Mesothelial cell of epicardium (in vitro differentiated cells): Measurements from ENCODE around the gene RASGRP4. TPM values are rescaled to one million over a fixed set of nuclear protein-coding genes. Genes with fewer than 3 reads are reported as not detected.

Experiments
- DNase-seq, 2 experiments: peaks; one replicate each; pipeline ENCODE4 v3.0.0; 2021; ENCODE audit warnings: low spot score in 2 of 2; ENCODE audit not compliant: unreplicated experiment in 2 of 2
- H3K27ac Mint-ChIP-seq: 2 replicates; pipeline ENCODE4 v1.8.0; 2021; ENCODE audit warnings: mixed read lengths
- H3K27me3 Mint-ChIP-seq: 2 replicates; pipeline ENCODE4 v1.8.0; 2021; ENCODE audit warnings: low read depth, mixed read lengths
- H3K36me3 Mint-ChIP-seq: 2 replicates; pipeline ENCODE4 v1.8.0; 2021; ENCODE audit warnings: mixed read lengths
- H3K4me1 Mint-ChIP-seq: 2 replicates; pipeline ENCODE4 v1.8.0; 2021; ENCODE audit warnings: mixed read lengths
- H3K4me3 Mint-ChIP-seq: 2 replicates; pipeline ENCODE4 v1.8.0; 2021; ENCODE audit warnings: mild to moderate bottlenecking, moderate library complexity, mixed read lengths
- H3K9me3 Mint-ChIP-seq: 2 replicates; pipeline ENCODE4 v1.8.0; 2021; ENCODE audit warnings: mixed read lengths
- CTCF ChIP-seq: fragments of 200-600 bp; sonication (generic); IDR thresholded peaks from one replicate; pipeline ENCODE4 v1.5.0; 2021; ENCODE audit warnings: antibody characterized with exemption; ENCODE audit not compliant: unreplicated experiment
- total RNA-seq: library from RNA; stranded (reverse); gene quantifications from 3 replicates; pipeline ENCODE4 v1.2.1, GENCODE V29; 2021

RASGRP4 gene
- total RNA-seq, 1 donor from 2014 or later: 1.2 TPM

DNA sequence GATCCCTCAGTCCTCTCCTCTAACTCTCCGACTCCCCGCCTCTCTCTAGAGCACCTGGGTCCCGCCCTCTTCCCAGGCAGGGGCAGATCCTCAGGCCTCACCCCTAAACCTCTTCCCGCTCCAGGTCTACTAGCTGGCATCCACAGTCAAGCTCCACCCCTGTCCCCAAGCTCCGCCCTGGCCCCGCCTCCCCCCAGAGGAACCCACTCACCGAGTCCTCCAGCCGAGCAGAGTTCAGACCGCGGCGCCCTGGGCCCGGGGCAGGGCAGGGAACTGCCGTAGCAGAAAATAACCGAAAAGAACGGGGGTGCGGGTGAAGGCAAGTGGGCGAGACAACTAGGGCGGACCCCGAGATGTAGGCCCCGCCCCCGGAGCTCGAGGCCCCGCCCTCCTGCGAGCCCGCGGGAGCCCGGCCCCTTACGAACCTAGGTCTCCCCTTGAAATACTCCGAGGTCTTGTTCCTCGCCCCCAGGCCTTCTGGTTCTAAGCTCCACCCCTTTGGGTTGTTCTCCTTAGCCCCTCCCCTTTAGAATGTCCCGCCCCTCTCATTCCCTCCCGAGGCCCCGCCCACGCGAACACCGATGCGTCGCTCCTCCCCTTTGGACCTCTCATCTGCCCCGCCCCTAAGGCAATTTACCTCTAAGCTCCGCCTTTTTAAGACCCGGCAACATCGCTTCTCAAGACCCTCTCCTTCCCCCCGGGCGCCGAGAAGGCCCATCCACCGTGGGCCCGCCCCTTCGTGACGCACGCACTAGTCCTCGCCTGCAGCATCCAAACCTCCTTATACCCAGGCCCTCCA is 38.3 kb downstream of the RASGRP4 start, which contains the start of gene GGN:
Gene GGN (minus strand): TSS at position 485 of the 799 bp plus-strand sequence. CDS start 773 bp downstream, outside the sequence.
- H3K4me3 Mint-ChIP-seq: peak within 1 kb of the TSS; percentile 93
- peak; percentile 87 to 89 for DNase-seq
- H3K27ac Mint-ChIP-seq: peak within 1 kb of the TSS; percentile 91
- H3K27me3 Mint-ChIP-seq: peaks cover 20% of the 10 kb centered on the region
- no peaks in the 10 kb centered on the region for H3K9me3 Mint-ChIP-seq
- H3K36me3 Mint-ChIP-seq: peaks cover 16% of the 10 kb centered on the region
- peaks cover 14% of the 10 kb centered on the region for H3K4me1 Mint-ChIP-seq
- no peak for TF ChIP-seq CTCF

- H3K27ac Mint-ChIP-seq: peak overlapping the region; percentile 51
- peak overlapping the region; percentile 93 for H3K4me3 Mint-ChIP-seq
- peaks cover 20% of the 10 kb centered on the region for H3K27me3 Mint-ChIP-seq
- H3K9me3 Mint-ChIP-seq: no peaks in the 10 kb centered on the region
- DNase-seq: no peak
- H3K36me3 Mint-ChIP-seq: peaks cover 17% of the 10 kb centered on the region
- H3K4me1 Mint-ChIP-seq: peaks cover 14% of the 10 kb centered on the region
- no peak for TF ChIP-seq CTCF
Measured at GRCh38 chr19:38386971-38387549, 39.0 kb downstream of the RASGRP4 start.

DNA sequence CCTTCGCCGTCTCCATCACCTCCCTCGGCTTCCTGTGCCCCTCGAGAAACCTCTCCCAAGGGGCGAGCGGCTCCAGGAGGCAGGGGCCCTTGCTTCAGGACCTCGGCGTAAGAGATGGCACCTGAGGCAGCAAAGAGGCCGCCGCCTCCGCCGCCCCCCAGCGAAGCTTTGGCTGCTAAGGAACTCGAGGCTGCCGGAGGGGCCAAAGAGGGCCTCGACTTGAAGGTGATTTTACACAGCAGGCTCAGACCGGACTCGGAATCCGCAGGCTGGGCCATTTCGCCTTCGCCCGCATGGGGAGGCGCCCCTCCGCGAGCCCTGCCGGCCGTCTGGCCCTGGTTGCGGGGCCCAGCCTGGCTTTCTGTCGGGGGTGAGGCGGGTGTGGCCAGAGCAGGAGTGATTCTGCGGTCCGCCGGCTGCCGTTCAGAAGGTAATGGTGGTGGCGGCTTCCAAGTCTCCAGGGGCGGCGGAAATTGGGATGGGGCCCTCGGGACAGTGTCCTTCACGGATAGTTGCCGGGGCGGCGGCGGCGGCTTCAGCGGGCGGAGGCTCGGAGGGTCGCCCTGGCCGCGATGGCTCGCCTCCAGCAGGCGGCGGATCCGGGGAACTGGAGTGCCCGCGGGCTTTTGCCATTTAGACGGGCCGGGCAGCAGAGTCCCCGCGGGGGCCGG is 39.6 kb downstream of the RASGRP4 start:
- Mint-ChIP-seq H3K4me1 (peaks cover 14% of the 10 kb centered on the region), H3K27me3 (peaks cover 20% of the 10 kb centered on the region), H3K4me3 (no peak overlapping the region), H3K9me3 (no peaks in the 10 kb centered on the region), H3K27ac (no peak overlapping the region), H3K36me3 (peaks cover 23% of the 10 kb centered on the region)
- no peak for TF ChIP-seq CTCF
- DNase-seq: no peak

DNA sequence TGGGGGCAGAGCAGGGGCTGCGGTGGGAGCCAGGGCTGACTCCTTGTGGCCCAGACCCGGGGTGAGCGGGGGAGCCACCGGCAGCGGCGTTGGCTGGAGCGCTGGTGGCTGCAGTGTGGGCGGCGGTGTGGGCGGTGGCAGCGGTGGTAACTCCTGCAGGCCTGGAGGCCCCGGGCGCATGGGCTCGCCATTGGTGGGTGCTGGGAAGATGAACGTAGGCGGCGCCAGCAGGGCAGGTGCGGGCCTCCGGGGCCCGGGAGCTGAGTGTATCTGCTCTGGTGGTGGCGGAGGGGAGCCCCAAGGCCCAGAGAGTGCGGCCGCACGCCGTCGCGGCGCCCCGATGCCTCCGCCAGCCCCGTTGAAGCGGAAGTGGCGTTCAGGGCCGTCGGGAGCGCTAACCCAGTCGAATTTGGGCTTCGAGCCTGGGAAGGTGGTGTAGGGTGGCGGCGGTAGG is 40.2 kb downstream of the RASGRP4 start:
- no peaks in the 10 kb centered on the region for H3K9me3 Mint-ChIP-seq
- no peak overlapping the region for H3K27ac Mint-ChIP-seq
- no peak for DNase-seq
- peaks cover 17% of the 10 kb centered on the region for H3K27me3 Mint-ChIP-seq
- H3K4me1 Mint-ChIP-seq: peaks cover 14% of the 10 kb centered on the region
- TF ChIP-seq CTCF: no peak
- peaks cover 26% of the 10 kb centered on the region for H3K36me3 Mint-ChIP-seq
- no peak overlapping the region for H3K4me3 Mint-ChIP-seq

DNA sequence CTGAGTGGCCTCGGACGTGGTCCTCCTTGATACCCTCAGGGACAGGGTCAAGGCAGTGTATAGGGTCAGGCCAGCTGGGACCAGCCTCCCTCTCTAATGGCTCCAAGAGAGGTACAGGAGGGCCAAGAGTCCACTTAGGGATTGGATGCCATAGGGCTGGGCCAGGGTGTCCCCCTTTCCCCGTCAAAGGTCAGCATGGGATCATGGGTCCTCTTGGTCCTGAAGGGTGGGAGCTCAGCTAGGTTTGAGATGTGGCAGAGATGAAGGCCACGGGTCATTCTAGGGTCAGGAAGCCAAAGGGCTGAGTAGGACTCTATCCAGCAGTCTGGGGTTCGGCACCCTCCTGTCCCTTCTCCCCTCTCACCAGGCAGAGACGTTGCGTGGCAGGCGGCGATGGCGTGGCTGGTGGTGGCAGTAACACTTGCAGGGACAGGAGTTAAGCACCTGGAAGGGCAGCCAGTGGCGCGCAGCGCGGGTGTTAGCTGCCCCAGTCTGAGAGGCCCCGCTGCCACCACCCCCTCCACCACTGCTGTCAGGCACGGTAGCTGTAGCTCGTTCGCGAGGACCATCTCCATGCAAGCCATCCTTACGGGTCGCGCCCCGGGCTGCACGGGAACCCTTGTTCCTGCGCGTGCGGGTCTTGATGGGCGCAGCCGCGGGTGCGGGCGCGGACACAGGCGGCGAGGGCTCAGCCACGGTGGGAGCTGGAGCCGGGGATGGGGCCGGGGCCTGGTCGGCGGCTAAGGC is 40.8 kb downstream of the RASGRP4 start:
- no peak overlapping the region for H3K4me3 Mint-ChIP-seq
- DNase-seq: no peak
- no peak overlapping the region for H3K27ac Mint-ChIP-seq

More for the DNA sequence above, 40.8 kb downstream of the RASGRP4 start:
- H3K36me3 Mint-ChIP-seq: peaks cover 27% of the 10 kb centered on the region
- peaks cover 15% of the 10 kb centered on the region for H3K27me3 Mint-ChIP-seq
- no peaks in the 10 kb centered on the region for H3K9me3 Mint-ChIP-seq
- no peak for TF ChIP-seq CTCF
- H3K4me1 Mint-ChIP-seq: peaks cover 14% of the 10 kb centered on the region
